Posterior cingulate gyrus (tissue), 11 donors: ENCODE results near the gene KIF2B.
A peak's percentile ranks its signal among the peaks of the same experiment; 100 is the strongest.
"Not testable (repeated sequence)": the region's sequence is repeated elsewhere in the genome, so short reads cannot be mapped to it uniquely, and the experiment has no call there.

ENCODE experiments used
- DNase-seq, 10 donors: peaks; one replicate each; pipeline versions ENCODE4 v3.0.0 to v3.0.0-alpha.2; 2020 to 2021; ENCODE audit warnings: mixed read lengths in 3 of 10
- intact Hi-C: fragments of 100-400 bp; cut with DNase I; formaldehyde crosslinking; loops from one replicate; pipeline ENCODE4 v1.15.1; 2023

KIF2B gene, protein sequence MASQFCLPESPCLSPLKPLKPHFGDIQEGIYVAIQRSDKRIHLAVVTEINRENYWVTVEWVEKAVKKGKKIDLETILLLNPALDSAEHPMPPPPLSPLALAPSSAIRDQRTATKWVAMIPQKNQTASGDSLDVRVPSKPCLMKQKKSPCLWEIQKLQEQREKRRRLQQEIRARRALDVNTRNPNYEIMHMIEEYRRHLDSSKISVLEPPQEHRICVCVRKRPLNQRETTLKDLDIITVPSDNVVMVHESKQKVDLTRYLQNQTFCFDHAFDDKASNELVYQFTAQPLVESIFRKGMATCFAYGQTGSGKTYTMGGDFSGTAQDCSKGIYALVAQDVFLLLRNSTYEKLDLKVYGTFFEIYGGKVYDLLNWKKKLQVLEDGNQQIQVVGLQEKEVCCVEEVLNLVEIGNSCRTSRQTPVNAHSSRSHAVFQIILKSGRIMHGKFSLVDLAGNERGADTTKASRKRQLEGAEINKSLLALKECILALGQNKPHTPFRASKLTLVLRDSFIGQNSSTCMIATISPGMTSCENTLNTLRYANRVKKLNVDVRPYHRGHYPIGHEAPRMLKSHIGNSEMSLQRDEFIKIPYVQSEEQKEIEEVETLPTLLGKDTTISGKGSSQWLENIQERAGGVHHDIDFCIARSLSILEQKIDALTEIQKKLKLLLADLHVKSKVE

DNA sequence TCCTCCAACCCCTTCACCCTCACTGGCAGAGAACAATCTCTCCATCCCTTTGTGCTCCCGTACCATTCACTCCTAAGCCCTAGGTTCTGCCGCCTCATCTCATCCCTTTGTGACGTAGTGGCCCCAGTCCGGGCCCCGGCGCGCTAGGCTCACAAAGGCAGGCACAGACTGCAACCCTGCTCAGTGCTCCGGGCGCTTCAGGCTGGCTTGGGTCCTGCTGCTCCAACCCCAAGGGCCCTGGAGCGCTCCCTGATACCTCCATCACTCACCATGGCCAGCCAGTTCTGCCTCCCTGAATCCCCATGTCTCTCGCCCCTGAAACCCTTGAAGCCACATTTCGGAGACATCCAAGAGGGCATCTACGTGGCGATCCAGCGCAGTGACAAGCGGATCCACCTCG, at the start of gene KIF2B:
Gene KIF2B, plus strand, starts transcription at position 164 of the 400 bp plus-strand sequence. Its CDS starts 107 bp downstream, at position 271.
- peak in 2 of 10 donors; percentile 60 to 66 for DNase-seq
- intact Hi-C loops = no loop called here

DNA sequence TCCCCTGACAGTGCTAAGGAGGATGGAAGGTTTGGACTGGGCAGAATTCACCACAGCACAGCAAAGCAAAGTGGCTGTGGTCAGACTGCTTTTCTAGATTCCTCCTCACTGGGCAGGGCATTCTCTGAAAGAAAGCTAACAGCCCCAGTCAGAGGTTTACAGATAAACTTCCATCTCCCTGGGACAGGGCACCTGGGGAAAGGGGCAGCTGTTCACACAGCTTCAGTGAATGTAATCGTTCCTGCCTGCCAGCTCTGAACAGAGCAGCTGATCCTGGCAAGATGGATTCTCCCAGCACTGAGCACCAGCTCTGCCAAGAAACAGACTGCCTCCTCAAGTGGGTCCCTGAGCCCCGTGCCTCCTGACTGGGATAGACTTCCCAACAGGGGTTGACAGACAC, 42.4 kb upstream of the KIF2B start:
- intact Hi-C loops = no loop called here
- peak in 1 of 10 donors; percentile 17 for DNase-seq

DNA sequence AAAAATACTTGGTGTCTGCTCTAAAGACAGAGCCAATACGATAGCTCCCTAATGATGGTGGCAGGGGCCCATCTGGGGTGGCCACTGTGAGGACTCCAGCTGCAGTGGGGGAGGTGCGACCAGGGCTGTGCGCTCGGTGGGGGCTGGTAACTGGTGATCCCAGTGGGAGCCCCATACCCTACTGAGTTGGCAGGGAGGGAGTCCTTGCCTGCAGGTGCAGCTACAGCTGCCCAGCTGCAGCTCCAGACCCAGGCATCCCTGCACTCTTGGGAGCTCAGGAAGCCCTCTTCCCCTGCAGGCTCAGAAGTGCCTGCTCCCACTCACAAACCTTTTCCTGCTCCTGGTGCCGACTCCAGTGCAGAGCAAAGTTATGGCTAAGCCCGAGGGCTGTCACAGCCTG, 31.2 kb upstream of the KIF2B start:
- DNase-seq = peak in 2 of 10 donors; percentile 57 to 64
- intact Hi-C loops = no loop called here

DNA sequence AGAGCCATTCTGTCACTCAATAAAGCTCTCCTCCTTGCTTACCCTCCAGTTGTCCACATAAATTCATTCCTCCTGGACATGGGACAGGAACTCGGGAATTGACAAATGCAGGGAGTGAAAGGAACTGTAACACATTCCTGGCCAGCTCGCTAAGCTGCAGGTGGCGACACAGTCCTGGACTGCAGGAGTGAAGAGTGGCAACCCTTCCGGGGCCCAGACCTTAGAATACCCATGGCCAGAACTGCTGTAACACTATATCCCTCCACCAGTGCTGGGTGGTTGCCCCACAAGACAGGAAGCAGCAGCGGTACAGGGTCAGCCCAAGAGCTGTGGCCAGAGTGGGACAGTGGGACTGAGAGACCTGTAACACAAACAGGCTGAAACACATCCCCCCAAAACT, 30.3 kb upstream of the KIF2B start:
- peak in 1 of 10 donors; percentile 46 for DNase-seq
- intact Hi-C loops = no loop called here

DNA sequence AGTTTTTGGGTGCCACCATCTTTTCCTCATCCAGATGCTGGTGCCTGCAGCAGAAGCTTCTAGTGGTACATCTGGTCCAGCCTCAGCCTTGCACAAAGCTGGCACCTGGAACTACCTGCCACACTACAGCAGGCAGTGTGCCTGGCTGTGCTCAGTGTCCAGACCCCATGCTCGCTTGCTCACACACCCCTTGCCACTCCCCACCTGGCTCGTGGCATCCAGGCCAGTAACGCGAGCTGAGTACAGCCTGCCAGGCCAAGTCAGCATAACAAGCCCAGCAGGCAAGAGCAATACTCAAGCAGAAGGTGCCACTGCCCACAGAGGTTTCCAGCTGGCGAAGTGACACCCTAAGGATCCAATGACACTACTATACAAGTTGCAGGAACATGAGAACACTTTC, 29.7 kb upstream of the KIF2B start:
- intact Hi-C loops = no loop called here

DNA sequence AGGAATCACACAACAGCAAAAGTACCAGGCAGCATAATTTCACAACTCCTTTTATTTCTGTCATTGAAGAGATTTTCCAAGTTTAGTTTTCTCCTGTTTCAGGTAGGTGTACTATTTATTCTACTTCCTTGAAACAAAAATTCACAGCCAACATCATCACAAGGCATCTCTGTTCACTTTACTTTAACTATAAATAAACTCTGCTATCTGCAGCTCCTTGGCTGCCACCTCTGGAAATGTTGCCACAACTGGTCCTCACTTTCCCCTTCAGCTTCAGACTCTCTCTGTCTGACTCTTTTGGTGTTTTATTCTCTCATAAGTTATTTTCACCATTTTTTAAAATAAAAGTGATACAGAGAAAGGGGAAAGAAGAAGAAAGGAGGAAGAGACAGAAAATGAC, 27.9 kb upstream of the KIF2B start:
- no peak for DNase-seq
- intact Hi-C loops = no loop called here

More for the DNA sequence above, 29.7 kb upstream of the KIF2B start:
- peak in 3 of 10 donors; percentile 44 to 58 (median 44) for DNase-seq

DNA sequence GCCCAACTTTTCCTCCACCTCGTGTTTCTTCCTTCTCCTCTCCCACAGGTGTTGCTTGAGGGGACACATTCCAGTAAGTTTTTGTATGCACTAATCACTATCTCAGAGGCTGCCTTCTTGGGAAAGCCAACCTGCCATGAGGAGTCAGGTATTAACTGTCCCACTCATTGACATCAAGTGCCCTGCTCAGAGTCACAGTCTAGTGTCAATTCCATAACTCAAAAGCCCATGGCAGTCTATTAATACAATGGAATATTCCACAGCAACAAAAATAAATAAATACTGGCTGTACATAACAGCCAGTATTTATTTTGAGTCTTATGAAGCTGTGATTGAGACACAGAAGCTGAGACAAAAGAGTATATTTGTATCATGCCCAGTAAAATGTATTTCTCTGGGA, 26.1 kb upstream of the KIF2B start:
- intact Hi-C loops = no loop called here
- no peak for DNase-seq

DNA sequence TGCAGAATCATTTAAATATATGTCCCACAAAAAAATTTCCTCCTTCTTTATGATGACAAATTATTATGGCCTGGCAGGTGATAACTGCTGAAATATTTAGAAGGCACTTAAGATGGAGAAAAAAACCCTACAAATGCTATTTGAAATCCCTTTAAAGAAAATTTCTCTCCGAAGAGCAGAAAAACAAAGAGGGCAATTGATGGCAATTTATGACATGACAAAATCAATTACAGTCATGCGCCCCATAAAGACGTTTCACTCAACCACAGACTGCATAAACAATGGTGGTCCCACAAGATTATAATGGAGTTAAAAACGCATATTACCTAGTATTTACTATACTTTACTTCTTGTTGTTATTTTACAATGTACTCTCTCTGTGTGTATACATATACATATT, 25.2 kb upstream of the KIF2B start:
- no peak for DNase-seq
- intact Hi-C loops = no loop called here

DNA sequence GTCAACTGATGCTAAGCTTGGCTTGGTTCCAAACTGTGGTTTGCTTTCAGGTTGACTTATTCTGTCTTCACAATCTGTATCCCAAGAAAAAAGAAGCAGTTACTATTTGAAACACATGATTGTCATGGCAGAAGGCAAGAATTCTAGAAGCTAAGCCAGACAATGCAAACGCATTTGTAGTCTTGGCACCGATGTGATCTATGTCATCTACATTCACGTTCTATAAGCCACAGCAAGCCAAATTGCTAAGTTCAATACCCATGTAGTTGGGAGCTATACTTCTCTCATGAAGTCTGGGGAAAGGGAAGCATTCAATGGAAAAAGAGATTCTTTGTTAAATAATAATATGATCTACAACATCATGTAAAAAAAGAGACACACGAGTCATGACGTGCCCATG, 18.3 kb upstream of the KIF2B start:
- intact Hi-C loops = no loop called here
- DNase-seq = no peak

DNA sequence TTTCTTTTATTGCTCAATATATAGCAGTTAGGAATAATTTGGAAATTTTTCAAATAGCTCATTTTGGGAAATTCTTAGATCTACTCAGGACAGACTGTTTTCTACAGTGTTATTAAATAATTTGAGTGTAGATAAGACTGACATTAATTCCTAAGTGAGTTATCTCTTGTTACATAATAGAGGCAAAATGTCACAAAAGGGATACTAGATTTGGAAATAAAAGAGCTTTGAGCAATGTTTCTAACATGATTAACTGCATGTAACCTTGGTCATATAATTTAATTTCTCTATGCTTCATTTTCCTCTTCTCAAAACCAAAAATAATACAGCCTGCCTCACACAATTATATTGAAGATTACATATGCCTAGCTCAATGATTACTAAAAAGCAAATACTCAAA, 16.3 kb upstream of the KIF2B start:
- intact Hi-C loops = no loop called here
- no peak for DNase-seq

DNA sequence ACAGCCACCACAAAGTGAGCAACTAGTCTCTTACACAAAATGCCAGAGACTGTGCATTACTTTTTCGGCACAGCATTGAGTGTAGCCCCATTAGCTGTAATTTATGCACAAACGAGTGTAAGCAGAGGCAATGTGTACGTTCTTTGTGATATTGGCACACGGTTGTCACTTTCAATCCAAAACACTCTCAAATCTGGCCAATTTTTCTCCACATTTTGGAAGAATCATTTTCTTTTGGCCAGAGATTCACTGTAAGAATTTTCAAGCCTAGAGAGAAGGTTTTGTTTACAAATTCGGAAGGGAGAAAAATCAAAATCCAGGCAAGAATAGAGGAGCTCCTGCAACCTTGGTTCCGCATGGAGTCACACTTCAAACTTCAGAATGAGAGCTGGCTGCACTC, 15.4 kb upstream of the KIF2B start:
- no peak for DNase-seq
- intact Hi-C loops = no loop called here

DNA sequence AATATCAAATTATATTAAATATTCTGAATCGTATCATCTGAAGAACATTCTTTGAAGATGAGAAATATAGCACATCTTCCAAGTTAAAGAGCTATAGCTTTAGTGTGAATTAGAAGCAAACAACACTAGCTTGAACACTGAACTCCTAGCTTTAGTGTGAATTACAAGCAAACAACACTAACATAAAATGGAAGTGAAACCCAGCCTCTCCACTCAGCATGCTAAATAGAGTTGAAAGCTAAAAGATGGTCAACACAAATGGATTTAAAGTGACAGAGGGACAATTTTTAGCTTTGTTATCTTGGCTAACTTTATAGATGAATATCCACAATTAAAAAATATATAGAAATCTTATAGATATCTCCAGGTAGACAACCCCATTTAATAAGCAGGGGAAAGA, 4.5 kb upstream of the KIF2B start:
- DNase-seq = no peak
- intact Hi-C loops = no loop called here

DNA sequence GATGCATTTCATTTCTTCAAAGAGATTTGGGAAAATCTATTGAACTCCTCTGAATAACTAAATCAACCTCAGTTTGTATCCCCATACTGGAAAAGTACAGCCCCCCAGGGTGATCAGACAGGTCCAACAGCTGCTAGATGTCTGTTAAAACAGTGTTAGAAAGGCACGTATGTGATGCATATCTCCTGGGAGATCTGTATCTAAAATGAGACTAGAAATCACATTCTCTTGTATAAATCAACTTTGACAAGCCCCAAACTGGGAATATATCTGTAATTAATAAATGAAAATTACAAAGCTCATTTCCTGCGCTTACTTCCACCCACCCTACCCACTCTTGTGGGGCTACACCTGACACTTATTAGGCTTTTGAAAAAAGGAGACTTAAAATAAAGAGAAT, 3.8 kb upstream of the KIF2B start:
- intact Hi-C loops = no loop called here
- no peak for DNase-seq

DNA sequence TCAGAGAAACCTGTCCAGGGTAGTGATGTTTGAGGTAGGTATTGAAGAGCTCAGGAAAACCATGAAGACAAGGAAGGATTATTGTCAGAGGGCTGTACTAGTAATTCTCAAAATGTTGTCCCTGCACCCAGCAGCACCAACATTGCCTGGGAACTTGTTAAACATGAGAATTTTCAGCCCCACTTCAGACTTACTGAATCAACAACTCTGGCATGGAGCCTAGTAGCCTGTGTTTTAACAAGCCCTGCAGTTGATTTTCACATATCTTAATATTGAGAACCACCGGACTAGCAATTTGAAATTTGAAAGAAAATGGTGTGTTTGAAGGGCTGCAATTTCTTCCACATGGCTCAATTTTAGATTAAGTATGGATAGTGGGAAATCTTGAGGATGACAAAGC, 2.8 kb upstream of the KIF2B start:
- no peak for DNase-seq
- intact Hi-C loops = no loop called here

DNA sequence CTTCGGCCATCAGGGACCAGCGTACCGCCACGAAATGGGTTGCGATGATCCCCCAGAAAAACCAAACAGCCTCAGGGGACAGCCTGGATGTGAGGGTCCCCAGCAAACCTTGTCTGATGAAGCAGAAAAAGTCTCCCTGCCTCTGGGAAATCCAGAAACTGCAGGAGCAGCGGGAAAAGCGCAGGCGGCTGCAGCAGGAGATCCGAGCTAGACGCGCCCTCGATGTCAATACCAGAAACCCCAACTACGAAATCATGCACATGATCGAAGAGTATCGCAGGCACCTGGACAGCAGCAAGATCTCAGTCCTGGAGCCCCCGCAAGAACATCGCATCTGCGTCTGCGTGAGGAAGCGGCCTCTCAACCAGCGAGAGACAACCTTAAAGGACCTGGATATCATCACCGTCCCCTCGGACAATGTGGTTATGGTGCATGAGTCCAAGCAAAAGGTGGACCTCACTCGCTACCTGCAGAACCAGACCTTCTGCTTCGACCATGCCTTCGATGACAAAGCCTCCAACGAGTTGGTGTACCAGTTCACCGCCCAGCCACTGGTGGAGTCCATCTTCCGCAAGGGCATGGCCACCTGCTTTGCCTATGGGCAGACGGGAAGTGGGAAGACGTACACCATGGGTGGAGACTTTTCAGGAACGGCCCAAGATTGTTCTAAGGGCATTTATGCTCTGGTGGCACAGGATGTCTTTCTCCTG, 769 bp downstream of the KIF2B start:
- intact Hi-C loops = no loop called here
- DNase-seq = peak in 2 of 10 donors; percentile 59 to 64

DNA sequence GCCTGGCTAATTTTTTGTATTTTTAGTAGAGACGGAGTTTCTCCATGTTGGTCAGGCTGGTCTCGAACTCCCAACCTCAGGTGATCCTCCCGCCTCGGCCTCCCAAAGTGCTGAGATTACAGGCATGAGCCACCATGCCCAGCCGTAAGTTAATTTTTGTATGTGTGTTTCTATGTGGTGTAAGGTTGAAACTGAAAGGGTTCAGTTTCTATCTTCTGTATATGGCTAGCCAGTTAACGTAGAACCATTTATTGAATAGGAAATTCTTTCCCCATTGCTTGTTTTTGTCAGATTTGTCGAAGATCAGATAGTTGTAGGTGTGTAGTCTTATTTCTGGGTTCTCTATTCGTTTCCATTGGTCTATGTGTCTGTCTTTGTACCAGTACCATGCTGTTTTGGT, 12.0 kb downstream of the KIF2B start:
- intact Hi-C loops, DNase-seq: not testable (repeated sequence)

DNA sequence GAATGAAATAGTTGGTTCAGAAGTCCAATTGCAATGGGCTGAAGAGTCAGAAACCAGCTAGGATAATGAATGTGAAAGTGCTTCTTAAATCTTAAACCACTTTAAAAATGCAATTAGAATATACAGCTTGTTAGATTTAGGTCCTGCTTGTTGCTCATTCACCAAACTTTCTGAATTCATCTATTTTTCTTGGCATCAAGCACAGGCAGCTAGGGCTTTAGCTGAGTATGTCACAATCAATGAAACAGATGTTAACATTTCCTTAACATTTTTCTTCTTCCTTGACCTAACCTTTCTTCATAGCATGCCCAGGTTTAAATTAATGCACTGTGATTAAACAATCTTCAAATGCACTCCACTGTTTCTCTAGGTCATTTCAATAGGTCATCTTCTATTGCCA, 14.4 kb downstream of the KIF2B start:
- intact Hi-C loops = no loop called here

DNA sequence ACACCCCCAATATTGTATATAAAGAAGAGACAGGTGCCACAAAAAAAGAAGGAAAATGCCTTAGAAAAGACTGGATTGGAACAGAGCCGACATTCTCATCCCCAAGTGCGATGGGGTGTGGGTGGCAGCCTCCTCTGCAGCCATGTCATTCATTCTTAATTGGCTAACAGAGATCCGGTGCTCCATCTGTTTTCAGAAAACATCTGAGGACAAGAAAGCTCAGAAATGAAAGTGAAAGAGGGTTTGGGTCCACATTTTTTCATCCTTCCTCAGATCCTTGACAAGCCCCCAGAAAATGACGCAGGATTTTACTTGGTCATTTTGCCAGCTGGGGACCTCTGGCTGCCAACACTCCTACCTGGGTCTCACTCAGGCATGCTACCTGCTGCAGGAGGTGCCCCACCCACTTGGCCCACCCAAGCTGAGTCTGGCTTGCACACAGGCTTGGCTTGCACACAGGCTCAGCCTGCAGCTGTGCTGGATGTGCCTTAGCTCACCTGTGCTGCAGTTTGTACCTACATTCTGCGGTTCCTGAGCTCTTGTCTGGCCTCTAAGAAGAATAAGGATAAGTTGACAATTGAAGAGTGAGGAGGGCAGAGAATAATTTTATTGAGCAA, 21.9 kb downstream of the KIF2B start:
- DNase-seq = peak in 2 of 10 donors; percentile 49 to 67
- intact Hi-C loops = no loop called here

More for the DNA sequence above, 14.4 kb downstream of the KIF2B start:
- no peak for DNase-seq

DNA sequence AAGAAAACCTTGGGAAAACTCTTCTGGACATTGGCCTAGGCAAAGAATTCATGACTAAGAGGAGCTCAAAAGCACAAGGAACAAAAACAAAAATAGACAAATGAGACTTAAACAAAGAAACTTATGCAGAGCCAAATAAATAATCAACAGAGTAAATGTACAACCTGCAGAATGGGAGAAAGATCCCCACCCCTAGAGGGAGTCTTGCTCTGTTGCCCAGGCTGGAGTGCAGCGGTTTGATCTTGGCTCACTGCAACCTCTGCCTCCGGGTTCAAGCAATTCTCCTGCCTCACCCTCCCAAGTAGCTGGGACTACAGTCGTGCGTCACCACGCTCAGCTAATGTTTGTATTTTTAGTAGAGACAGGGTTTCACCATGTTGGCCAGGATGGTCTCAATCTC, 48.4 kb downstream of the KIF2B start:
- DNase-seq, intact Hi-C loops: not testable (repeated sequence)
